Suprapubic skin (tissue), 4 donors: Measurements from ENCODE around the gene FAM149A. TPM values are rescaled to one million over a fixed set of nuclear protein-coding genes. Genes with fewer than 3 reads are reported as not detected.
A peak's percentile ranks its signal among the peaks of the same experiment; 100 is the strongest.

Experiments used
- DNase-seq, 2 donors: peaks; one replicate each; pipeline ENCODE4 v3.0.0-alpha.2; 2019; ENCODE audit warnings: low spot score in 2 of 2
- H3K27ac ChIP-seq: fragments of 200-600 bp; sonication (generic); one replicate; pipeline ENCODE4 v1.5.1; 2019
- H3K27me3 ChIP-seq: fragments of 200-600 bp; sonication (generic); one replicate; pipeline ENCODE4 v1.5.1; 2019
- H3K36me3 ChIP-seq: fragments of 200-600 bp; sonication (generic); one replicate; pipeline ENCODE4 v1.5.1; 2019
- H3K4me1 ChIP-seq: fragments of 200-600 bp; sonication (generic); one replicate; pipeline ENCODE4 v1.5.1; 2019
- H3K4me3 ChIP-seq: fragments of 200-600 bp; sonication (generic); one replicate; pipeline ENCODE4 v1.5.1; 2019; ENCODE audit warnings: mild to moderate bottlenecking
- H3K9me3 ChIP-seq: fragments of 200-600 bp; sonication (generic); one replicate; pipeline ENCODE4 v1.5.1; 2019
- CTCF ChIP-seq, 2 donors: fragments of 200-600 bp in 1 of 2; fragments of 450-650 bp in 1 of 2; sonication (generic) in 1 of 2; IDR thresholded peaks; one replicate each; pipeline ENCODE4 v1.5.1; 2016 to 2019; ENCODE audit warnings: antibody characterized with exemption in 2 of 2, mild to moderate bottlenecking in 1 of 2, moderate library complexity in 1 of 2
- EP300 ChIP-seq: sonication (generic); formaldehyde crosslinking; IDR thresholded peaks from one replicate; pipeline ENCODE4 v1.6.1; 2017; ENCODE audit warnings: antibody characterized with exemption
- POLR2A ChIP-seq, 2 donors: fragments of 450-650 bp; IDR thresholded peaks; one replicate each; pipeline ENCODE4 v1.6.1; 2017; ENCODE audit warnings: antibody characterized with exemption in 2 of 2, mild to moderate bottlenecking in 2 of 2, moderate library complexity in 2 of 2
- POLR2AphosphoS5 ChIP-seq, 3 donors: sonication (generic); formaldehyde crosslinking; IDR thresholded peaks; one replicate each; pipeline ENCODE4 v1.6.1; 2017; ENCODE audit warnings: antibody characterized with exemption in 3 of 3
- WGBS: methylation state at CpG from one replicate; pipeline ENCODE4 v1.1.5; 2018; 5-methylcytosine and 5-hydroxymethylcytosine counted together
- total RNA-seq, 4 donors: library from RNA; depleted of rRNA; stranded (reverse); fragments of >200 nt; gene quantifications; one replicate each; pipeline ENCODE4 v1.1.0, GENCODE V29; 2016

FAM149A gene
- total RNA-seq, 4 donors from 2014 or later, result 2.9 to 4.3 (median 3.8) TPM

- TF ChIP-seq POLR2A (IDR thresholded peaks at IDR 0.05) (no peak), POLR2AphosphoS5 (IDR thresholded peaks at IDR 0.05) (no peak), CTCF (IDR thresholded peaks at IDR 0.05) (no peak), EP300 (no peak)
- no peaks in the 10 kb centered on the region for H3K27me3 ChIP-seq
- H3K27ac ChIP-seq, result peak within 1 kb of the TSS; percentile 42
- 2% methylated on average over 12 of the region's 12 CpGs for WGBS
- no peaks in the 10 kb centered on the region for H3K36me3 ChIP-seq
- H3K4me3 ChIP-seq, result peak within 1 kb of the TSS; percentile 57
- H3K4me1 ChIP-seq, result peaks cover 4% of the 10 kb centered on the region
- H3K9me3 ChIP-seq, result no peaks in the 10 kb centered on the region
- no peak for DNase-seq
Measured at GRCh38 chr4:186068581-186069348, 35.7 kb upstream of the FAM149A start, which contains the start of gene TLR3. TLR3 (plus strand) TSS chr4:186069156; CDS start chr4:186076620, 7,464 bp downstream.

GRCh38 chr4:186069729-186070128, 34.8 kb upstream of the FAM149A start:
- Histone ChIP-seq H3K27me3 (no peaks in the 10 kb centered on the region), H3K4me3 (peak overlapping the region; percentile 57), H3K9me3 (no peaks in the 10 kb centered on the region), H3K4me1 (peaks cover 4% of the 10 kb centered on the region), H3K36me3 (no peaks in the 10 kb centered on the region), H3K27ac (no peak overlapping the region)
- TF ChIP-seq EP300, result no peak
- TF ChIP-seq CTCF (IDR thresholded peaks at IDR 0.05), result no peak
- TF ChIP-seq POLR2AphosphoS5 (IDR thresholded peaks at IDR 0.05), result no peak
- TF ChIP-seq POLR2A (IDR thresholded peaks at IDR 0.05), result no peak
- DNase-seq, result no peak
- WGBS, result 40% methylated on average over 4 of the region's 4 CpGs

GRCh38 chr4:186072516-186072915, 32.0 kb upstream of the FAM149A start:
- Histone ChIP-seq H3K36me3 (no peaks in the 10 kb centered on the region), H3K27me3 (no peaks in the 10 kb centered on the region), H3K9me3 (no peaks in the 10 kb centered on the region), H3K4me1 (peaks cover 4% of the 10 kb centered on the region), H3K4me3 (no peak overlapping the region), H3K27ac (no peak overlapping the region)
- no peak for TF ChIP-seq POLR2A (IDR thresholded peaks at IDR 0.05)
- no peak for TF ChIP-seq CTCF (IDR thresholded peaks at IDR 0.05)
- TF ChIP-seq EP300, result no peak
- TF ChIP-seq POLR2AphosphoS5 (IDR thresholded peaks at IDR 0.05), result no peak
- 94% methylated on average over 10 of the region's 10 CpGs for WGBS
- DNase-seq, result no peak

GRCh38 chr4:186074189-186074588, 30.3 kb upstream of the FAM149A start:
- H3K4me1 ChIP-seq, result peaks cover 4% of the 10 kb centered on the region
- no peaks in the 10 kb centered on the region for H3K27me3 ChIP-seq
- 80% methylated on average over 7 of the region's 7 CpGs for WGBS
- H3K9me3 ChIP-seq, result no peaks in the 10 kb centered on the region
- H3K27ac ChIP-seq, result no peak overlapping the region
- no peaks in the 10 kb centered on the region for H3K36me3 ChIP-seq
- no peak overlapping the region for H3K4me3 ChIP-seq
- no peak for DNase-seq
- TF ChIP-seq CTCF (IDR thresholded peaks at IDR 0.05) (no peak), POLR2A (IDR thresholded peaks at IDR 0.05) (no peak), POLR2AphosphoS5 (IDR thresholded peaks at IDR 0.05) (no peak), EP300 (no peak)

- H3K36me3 ChIP-seq, result peaks cover 20% of the 10 kb centered on the region
- no peak for DNase-seq
- no peaks in the 10 kb centered on the region for H3K9me3 ChIP-seq
- no peak overlapping the region for H3K27ac ChIP-seq
- WGBS, result 50% methylated on average over 11 of the region's 11 CpGs
- no peak for TF ChIP-seq CTCF (IDR thresholded peaks at IDR 0.05)
- no peak for TF ChIP-seq EP300
- TF ChIP-seq POLR2AphosphoS5 (IDR thresholded peaks at IDR 0.05), result no peak
- TF ChIP-seq POLR2A (IDR thresholded peaks at IDR 0.05), result no peak
- H3K4me1 ChIP-seq, result no peaks in the 10 kb centered on the region
- no peak overlapping the region for H3K4me3 ChIP-seq
- H3K27me3 ChIP-seq, result no peaks in the 10 kb centered on the region
Measured at GRCh38 chr4:186078981-186079638, 25.4 kb upstream of the FAM149A start.
